ENCODE data around the gene SERTAD1.
"Not testable (repeated sequence)": the region's sequence is repeated elsewhere in the genome, so short reads cannot be mapped to it uniquely, and the experiment has no call there.

Gene SERTAD1

DNA sequence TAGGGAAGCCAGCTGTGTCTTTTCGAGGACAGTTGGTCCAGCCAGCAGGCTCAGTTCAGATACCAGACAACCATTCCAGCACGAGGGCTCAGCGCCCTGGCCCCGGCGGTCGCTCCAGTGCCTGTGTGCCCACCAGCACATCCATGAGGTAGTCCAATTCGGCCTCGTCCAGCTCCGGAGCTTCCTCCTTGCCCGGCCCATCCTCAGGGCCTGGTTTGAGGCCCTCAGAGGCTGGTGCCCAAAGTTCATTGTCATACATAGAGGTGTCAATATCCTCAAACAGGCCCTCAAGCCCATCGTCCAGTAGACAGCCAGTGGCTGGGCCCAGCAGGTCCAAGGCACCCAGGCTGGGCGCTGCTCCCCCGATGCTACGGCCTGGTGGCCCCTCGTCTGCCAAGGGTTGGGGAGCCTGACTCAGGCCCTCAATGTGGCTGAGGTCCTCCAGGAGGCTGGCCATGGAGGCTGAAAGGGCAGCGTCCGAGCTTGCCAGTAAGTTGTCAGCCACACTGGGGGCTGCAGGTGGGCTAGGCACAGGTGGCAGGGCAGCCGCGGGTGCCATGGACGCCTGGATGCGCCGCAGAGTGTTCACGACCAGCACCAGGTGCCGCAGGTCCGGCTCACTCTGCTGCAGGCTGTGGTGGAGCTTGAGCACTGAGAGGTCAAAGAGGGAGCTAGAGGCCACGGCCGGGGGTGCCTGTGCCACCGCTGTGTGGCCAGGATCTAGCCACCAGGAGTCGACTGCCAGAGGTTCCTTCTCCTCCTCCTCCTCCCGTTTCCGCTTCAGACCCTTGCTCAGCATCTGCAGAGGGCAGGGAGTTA lies 2.8 kb downstream of the SERTAD1 start:
- DNase-seq (ENCODE audit: low read depth in 1 of 2, low spot score in 1 of 2) = no peak

DNA sequence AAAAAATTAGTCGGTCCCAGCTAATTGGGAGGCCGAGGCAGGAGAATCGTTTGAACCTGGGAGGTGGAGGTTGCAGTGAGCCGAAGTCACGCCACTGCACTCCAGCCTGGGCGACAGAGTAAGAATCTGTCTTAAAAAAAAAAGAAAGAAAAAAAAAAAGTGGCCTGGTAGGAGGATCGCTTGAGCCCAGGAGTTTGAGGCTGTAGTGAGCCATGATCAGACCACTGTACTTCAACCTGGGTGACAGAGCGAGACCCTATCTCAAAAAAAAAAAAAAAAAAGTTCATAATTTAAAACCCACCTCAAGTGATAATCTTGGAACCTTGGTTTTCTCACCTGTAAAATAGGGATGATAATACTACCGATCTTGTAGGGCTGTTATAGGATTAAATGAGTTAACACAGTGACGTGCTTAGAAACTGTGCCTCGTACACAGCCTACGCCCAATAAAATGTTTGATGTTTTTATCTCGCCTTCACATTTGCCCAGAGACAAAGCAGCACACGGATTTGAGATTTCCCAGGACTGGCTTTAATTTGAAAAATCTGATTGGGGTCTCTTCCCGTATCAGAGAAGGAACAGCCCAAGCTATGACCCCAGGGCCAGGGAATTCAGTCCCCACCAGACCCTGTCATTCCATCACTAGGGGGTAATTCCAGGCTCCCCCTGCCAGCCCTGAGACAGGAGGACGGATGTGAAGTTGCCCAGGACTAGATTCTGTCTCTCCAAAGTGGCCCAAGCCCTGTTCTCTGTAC lies 3.6 kb downstream of the SERTAD1 start:
- DNase-seq (ENCODE audit: low read depth in 1 of 2, low spot score in 1 of 2) = no peak

DNA sequence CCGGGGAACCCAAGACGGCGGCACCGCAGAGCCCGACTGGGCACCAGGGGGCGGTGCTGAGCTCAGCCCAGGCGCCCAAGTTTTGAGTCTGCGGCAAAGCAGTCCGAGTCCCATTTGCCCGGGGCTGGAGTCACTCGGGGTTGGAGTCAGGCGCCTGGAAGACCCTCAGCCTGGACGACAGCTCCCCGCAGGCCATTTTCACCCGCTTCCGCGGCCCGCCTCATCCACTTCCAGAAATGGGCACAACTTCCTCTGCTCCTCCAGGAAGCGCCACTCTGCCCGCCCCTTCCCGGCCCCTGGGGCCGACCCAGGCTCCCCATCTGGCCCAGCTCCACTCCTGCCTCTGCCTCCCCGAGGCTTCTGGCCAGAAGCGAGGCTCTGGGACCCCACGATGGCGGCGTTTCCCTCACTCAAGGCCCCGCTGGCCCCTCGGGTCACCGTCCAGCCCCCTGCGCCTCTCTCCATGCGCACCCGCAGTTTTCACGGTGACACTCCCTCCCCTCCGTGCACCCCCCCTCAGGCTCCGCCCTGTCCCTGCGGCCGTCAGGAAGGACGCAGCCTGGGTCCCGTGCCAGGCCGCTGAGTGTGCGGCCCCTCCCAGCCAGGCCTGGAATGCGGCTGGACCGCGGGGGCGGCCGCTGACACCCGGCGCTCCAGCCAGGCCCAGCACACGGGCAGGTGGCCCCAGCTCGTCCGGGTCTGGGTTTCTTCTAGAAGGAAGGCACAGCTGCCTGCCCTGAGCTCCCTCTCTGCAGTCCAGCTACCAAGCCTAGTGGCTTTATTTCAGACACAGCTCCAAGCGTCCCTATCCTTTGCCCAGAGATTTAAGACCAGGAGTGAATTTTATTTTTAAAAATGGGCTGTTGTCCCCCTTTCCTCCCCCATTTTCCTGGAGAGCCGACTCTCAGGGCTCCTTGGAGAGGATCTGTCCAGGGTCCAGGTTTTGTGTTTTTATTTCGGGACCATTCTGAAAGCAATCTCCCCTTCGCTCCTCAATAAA lies 4.7 kb downstream of the SERTAD1 start:
- DNase-seq (ENCODE audit: low read depth in 1 of 2, low spot score in 1 of 2) = peak; percentile 48 to 63

DNA sequence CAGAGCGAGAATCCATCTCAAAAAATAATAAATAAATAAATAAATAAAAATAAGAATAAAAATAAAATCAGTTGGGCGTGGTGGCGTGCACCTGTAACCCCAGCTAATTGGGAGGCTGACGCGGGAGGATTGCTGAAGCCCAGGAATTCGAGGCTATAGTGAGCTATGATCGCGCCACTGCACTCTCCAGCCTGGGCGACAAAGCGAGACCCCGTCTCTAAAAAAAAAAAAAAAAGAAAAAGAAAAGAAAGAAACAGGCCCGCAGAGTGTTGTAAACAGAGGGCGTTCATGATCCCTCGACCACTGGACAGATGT lies 5.4 kb downstream of the SERTAD1 start:
- DNase-seq (ENCODE audit: low read depth in 1 of 2, low spot score in 1 of 2) = no peak

DNA sequence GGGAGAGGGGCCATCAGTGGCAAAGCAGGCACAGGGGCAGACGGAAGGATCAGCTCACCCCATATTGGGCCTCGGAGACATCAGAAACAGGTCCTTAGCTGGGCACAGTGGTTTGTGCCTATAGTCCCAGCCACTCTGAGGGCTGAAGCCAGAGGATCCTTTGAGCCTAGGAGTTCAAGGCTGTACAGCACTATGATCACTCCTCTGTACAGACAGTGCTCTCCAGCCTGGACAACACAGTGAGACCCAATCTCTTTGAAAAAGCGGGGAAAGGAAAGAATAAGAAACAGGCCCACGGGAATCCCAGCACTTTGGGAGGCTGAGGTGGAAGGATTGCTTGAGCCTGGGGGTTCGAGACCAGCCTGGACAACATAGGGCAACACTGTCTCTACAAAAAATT lies 6.0 kb downstream of the SERTAD1 start:
- no peak for DNase-seq (ENCODE audit: low read depth in 1 of 2, low spot score in 1 of 2)

DNA sequence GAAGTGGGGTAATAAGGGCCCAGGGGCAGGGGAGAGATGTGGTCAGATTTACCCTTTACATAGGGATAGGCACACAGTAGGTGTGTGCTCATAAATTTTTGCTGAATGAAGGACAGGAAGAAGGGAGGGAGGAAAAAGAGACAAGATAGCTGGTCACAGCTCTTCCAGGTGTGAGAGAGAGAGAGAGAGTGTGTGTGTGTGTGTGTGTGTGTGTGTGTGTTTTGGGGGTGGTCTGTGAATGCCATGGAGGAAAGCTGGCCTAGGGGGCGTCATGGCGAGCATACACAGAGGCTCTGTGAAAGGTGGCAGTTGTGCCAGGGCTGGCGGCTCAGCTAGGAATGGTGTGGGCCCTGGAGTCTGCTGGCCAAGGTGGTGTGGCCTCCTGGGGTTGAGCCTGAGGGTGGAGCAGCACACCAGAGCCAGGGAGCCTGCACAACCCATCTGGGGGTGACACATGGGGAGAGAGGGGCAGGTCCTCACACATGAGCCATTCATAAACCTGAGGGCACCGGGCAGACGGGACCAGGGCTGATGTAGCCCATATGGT lies 6.7 kb downstream of the SERTAD1 start:
- no peak for DNase-seq (ENCODE audit: low read depth in 1 of 2, low spot score in 1 of 2)

DNA sequence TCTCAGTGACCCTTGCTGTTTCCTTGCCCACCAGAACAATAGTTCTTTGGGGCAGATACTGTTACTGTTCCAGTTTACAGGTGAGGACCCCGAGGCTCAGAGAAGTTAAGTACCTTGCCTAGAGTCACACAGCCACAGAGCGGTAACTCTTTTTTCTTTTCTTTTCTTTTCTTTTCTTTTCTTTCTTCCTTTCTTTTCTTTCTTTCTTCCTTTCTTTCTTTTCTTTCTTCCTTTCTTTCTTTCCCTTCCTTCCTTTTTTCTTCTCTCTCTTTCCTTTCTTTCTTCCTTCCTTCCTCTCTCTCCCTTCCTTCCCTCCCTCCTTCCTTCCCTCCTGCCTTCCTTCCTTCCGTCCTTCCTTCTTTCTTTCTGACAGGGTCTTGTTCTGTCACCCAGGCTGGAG lies 7.8 kb downstream of the SERTAD1 start:
- DNase-seq (ENCODE audit: low read depth in 1 of 2, low spot score in 1 of 2) = no peak

DNA sequence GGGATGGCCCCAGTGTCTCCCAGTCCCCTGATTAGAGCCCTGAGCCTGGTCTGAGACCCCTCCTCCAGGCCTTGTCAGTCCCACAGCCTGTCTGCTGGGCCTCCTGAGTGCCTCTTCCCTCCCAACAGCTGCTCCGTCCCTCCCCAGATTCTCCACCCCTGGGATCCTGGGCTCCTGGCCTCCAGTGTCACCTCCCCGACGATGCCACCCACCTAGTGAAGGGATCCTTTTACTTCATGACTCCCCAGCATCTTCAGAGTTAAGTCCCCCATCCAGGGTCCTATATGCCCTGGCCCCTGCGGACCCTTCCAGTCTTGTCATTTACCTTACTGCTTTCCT lies 8.2 kb downstream of the SERTAD1 start:
- DNase-seq (ENCODE audit: low read depth in 1 of 2, low spot score in 1 of 2) = no peak

DNA sequence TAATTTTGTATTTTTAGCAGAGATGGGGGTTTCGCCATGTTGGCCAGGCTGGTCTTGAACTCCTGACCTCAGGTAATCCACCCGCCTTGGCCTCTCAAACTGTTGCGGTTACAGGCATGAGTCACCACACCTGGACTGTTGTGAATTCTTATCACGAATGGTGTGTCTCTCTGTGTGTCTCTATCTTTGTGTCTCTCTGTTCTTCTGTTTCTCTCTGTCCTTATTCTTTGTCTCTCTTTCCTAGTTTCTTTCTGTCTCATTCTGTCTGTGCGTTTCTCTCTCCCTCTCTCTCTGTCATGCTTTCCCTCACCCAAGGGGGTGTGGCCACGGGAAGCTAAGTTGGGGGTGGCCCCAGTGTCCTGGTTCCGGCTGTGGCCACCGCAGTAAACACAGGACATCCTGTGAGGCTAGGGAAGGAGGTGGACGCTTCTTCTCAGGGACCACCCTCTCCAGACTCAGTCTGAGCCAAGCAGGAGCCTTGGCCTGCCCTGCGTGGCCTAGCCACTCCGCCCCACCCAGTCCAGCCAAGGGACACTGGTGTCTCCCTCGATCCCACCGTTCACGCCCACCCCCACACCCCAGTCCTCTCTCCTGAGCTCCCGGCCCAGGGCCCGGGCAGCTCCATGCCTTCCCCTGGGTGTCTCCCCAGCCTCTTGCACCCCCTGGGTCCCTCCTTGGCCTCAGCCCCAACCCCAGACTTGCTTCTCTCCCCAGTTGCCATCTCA lies 8.7 kb downstream of the SERTAD1 start:
- no peak for DNase-seq (ENCODE audit: low read depth in 1 of 2, low spot score in 1 of 2)

DNA sequence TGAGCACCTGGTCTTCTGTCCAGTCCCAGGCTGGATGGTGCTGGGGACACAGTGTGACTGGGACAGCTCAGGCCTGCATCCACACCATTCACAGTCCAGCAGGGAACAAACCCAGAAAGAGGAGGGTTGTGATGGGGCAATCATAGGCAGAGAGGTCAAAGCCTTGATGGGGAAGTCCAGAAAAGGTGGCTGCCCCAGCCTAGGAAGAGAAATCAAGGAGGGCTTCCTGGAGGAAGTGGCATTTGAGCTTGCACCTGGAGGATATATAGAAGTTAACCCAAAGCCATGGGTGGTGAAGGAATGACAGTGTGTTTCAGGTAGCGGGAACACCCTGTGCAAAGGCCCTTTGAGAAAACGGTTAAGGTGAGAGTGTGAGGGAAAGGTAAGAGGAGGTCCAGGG lies 10.0 kb downstream of the SERTAD1 start:
- DNase-seq (ENCODE audit: low read depth in 1 of 2, low spot score in 1 of 2) = no peak

DNA sequence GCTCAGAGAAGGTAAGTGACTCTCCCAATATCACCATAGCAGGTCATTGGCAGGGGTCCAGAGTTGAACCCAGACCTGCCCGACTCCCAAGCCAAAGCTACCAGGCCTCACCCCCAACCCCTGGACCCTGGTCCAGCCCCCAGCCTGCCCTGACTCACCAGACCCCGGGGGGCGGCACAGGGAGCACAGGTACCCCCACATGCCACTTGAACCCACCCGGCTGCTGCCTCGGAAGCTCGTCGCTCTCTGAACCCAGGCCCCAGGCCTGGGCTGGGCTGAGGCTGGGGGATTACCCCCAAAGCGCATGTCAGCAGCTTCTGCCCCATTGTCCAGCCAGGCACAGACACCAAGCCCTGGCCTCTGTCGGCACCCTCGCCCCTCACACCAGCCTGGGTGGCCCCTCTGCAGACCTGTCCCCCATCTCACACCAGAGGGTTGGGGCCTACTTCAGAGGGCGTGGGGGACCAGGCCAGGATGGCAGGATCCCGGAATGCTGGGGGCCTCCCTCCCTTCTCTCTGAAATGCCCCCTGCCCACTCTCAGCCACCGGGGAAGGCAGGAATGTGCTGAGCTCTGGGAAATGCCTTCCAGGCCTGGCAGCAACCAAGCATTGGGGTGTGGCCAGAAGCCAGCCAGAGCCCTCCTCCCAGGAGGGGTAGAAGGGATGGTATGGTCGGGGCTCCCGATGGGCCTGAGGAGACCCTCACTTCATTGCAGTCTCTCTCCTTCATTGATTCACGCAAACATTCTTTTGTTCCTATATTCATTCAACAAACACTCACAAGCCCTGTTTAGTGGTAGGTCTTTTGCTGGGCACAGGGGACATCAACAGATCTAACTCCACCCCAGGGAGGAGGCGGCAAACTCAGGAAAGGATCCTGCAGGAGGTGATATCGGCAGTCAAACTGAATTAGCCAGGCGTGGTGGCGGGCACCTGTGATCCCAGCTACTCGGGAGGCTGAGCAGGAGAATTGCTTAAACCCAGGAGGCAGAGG lies 11.0 kb downstream of the SERTAD1 start:
- DNase-seq (ENCODE audit: low read depth in 1 of 2, low spot score in 1 of 2) = no peak

DNA sequence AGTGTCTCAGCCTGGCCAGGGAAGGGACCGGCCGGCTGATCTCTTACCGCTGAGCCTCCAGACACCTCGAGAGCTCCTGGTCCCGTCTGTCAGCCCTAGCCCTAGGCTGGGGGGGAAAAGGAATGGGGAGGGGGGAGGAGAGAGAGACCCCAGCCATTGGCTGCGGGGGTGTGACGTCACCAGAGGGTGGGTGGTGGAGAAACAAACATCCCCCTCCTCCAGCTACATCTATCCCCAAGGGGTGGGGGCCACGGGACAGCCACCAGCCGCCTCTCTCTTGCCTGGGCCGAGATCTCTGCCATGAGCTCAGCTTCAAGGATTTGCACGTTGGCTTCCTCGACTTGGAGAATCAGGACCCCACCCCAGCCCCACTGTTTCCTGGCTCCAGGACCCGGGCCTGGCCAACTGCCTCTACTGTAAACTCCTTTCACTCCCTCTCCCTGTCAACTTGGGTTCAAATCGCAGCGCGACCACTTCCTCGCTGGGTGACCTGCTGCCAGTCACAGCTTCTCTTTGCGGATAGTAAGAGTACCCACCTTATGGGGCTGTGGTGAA lies 12.4 kb downstream of the SERTAD1 start, which contains the start of gene PRX:
Gene PRX, minus strand, starts transcription at position 88 of the 555 bp plus-strand sequence. CDS start 5,446 bp downstream, outside the sequence.
- no peak for DNase-seq (ENCODE audit: low read depth in 1 of 2, low spot score in 1 of 2)

DNA sequence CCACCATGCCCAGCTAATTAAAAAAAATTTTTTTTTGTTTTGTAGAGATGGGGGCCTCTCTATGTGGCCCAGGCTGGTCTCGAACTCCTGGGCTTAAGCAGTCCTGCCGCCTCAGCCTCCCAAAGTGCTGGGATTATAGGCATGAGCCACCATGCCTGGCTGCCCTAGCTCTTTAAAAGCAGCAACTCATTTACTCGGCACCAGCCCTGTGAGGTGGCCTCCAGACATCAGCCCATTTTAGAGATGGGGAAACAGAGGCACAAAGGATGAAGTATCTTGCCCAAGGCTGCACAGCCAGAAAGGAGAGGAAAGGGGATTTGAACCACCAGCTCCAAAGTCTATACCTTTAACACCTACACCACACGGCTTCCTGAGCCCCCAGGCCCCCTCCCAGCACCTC lies 12.9 kb downstream of the SERTAD1 start:
- no peak for DNase-seq (ENCODE audit: low read depth in 1 of 2, low spot score in 1 of 2)

DNA sequence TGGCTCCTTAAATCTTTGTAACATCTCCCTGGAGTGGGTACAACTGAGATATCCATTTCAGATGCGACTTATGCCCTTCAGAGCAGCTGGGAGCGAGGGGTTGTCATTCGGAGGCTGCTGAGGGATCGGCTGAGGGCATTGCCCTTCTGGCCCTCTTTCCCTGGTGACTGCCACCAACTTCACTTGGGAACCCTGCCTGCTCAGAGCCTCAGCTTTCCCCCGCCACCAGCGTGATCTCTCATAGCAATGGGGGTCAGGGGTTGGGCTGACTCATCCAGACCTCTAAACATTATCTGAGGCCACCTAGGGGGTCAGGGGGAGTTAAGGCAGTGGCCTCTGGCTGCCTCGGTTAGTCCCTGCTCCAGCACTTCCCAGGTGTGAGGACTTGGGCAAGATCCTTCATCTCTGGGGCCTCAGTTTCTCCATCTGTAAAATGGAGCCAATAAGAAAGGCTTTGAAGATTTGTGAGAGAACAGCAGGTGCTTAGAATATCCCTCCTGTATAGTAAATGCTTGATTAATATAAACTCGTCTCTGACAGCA lies 13.8 kb downstream of the SERTAD1 start:
- no peak for DNase-seq (ENCODE audit: low read depth in 1 of 2, low spot score in 1 of 2)

DNA sequence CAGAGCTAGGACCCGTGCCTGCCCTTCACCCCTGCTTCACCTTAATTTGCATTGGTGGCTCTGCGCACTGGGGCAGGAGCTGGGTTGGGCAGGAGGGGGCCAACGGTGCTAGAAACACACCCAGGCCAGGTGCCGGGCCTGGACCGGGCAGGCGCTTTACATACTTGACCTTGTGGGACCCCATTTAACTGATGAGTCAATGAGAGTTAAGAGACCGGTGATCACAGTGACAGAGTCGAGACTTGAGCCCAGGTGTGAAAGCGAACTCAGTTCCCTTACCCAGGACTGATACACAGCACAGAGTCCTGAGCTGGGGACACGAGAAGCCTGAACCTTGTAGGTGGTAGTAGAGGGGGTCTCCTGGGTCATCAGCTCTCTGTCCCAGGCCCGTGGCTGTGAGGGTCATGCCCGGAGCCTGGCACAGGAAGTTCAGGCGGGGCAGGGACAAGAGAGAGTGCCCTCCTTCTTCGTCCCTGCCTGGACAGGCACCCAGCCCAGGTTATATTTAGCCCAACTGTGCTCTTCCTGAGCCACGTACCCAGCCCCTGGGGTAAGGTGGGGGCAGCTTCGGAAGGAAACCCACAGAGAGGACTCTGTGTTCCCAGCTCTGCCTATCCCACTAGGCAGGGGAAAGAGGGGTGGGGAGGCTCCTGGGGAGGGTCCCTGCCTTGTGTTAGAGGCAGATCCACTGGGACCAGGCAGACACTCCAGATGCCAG lies 14.5 kb downstream of the SERTAD1 start:
- DNase-seq (ENCODE audit: low read depth in 1 of 2, low spot score in 1 of 2) = no peak

DNA sequence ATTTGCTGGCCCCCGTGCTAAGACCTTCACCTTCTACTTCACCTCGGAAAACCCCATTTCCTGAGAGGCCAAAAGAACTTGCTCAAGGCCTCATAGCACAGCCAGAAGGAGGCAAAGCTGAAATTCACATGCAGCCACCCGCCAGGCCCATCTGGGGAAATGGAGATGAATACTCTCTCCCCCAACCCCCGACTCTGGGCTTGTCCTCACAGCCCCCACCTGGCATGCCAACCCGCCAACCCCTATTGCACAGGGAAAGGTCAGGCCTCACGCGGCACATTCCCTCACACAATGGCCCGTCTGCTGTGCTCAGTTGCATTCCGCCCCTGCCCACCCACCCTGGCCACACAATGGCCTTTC lies 15.8 kb downstream of the SERTAD1 start:
- no peak for DNase-seq (ENCODE audit: low read depth in 1 of 2, low spot score in 1 of 2)

DNA sequence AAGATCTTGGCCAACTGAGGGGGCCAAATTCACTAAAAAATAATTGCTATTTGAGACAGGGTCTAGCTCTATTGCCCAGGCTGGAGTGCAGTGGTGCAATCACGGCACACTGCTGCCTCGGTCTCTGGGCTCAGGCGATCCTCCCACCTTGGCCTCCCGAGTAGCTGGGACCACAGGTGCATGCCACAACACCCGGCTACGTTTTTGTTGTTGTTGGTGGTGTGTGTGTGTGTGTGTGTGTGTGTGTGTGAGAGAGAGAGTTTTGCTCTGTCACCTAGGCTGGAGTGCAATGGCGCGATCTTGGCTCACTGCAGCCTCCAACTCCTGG lies 17.2 kb downstream of the SERTAD1 start:
- DNase-seq (ENCODE audit: low read depth in 1 of 2, low spot score in 1 of 2) = not testable (repeated sequence)

Data from activated T-helper 1 cell treated with anti-CD3 and anti-CD28 coated beads, Interleukin-2, amount 50 U/mL, for 16 hours (primary cell).